ENCODE measurements around the gene CHM. TPM values are rescaled to one million over a fixed set of nuclear protein-coding genes. Genes with fewer than 3 reads are reported as not detected.

The CHM gene
- total and polyA plus RNA-seq, 2 experiments from 2014 or later: 19.0 to 19.1 TPM

- Mint-ChIP-seq H3K27me3 (ENCODE audit: insufficient read depth, low read depth, poor library complexity) (no peaks in the 10 kb centered on the region), H3K4me1 (no peaks in the 10 kb centered on the region), H3K9me3 (no peaks in the 10 kb centered on the region), H3K4me3 (no peak overlapping the region), H3K36me3 (ENCODE audit: low read depth) (no peaks in the 10 kb centered on the region; the same call in 2 of the 3 replicates), H3K27ac (no peak overlapping the region)
- no peaks in the 10 kb centered on the region for H4K20me1 ChIP-seq (replicated peaks; ENCODE audit: insufficient read depth)
- H3K9me2 ChIP-seq (ENCODE audit: insufficient read depth): no peaks in the 10 kb centered on the region
- H3K4me3 ChIP-seq: no peak overlapping the region
- H3K27me3 ChIP-seq (ENCODE audit: insufficient read depth): no peaks in the 10 kb centered on the region
- no peak overlapping the region for H2AFZ ChIP-seq
- H3K4me1 ChIP-seq (ENCODE audit: insufficient read depth): no peaks in the 10 kb centered on the region; the same call in 1 of the 2 replicates
- ATAC-seq (no peak), DNase-seq (ENCODE audit: low spot score) (no peak)
- no peak overlapping the region for H3K4me2 ChIP-seq
- peaks cover 13% of the 10 kb centered on the region for H3K79me2 ChIP-seq (replicated peaks; ENCODE audit: insufficient read depth)
- no peak overlapping the region for H3K27ac ChIP-seq (ENCODE audit: low read depth)
- no peaks in the 10 kb centered on the region for H3F3A ChIP-seq (replicated peaks; ENCODE audit: low read depth)
- H3K36me3 ChIP-seq (ENCODE audit: insufficient read depth): no peaks in the 10 kb centered on the region
- TF ChIP-seq EZH2 (IDR thresholded peaks at IDR 0.05; ENCODE audit: low read depth, unreplicated experiment) (no peak), EZH2phosphoT487 (IDR thresholded peaks at IDR 0.05; ENCODE audit: unreplicated experiment) (no peak), ZNF114 (CRISPR knock-in tag; IDR thresholded peaks at IDR 0.05) (no peak), REST (IDR thresholded peaks at IDR 0.05; ENCODE audit: unreplicated experiment) (no peak), CREB1 (CRISPR knock-in tag; IDR thresholded peaks at IDR 0.05; ENCODE audit: low read depth) (no peak), STAT1 (IDR thresholded peaks at IDR 0.05; ENCODE audit: unreplicated experiment) (no peak), JUNB (IDR thresholded peaks at IDR 0.05; ENCODE audit: unreplicated experiment) (no peak), CTCF (conservative IDR thresholded peaks at IDR 0.05; ENCODE audit: low read depth in 2 of 2) (no peak), ZNF331 (CRISPR knock-in tag; IDR thresholded peaks at IDR 0.05; ENCODE audit: low read depth) (no peak), NANOG (IDR thresholded peaks at IDR 0.05; ENCODE audit: borderline replicate concordance) (no peak), ZNF462 (CRISPR knock-in tag; IDR thresholded peaks at IDR 0.05) (no peak), ETS1 (IDR thresholded peaks at IDR 0.05) (no peak), POLR2AphosphoS5 (IDR thresholded peaks at IDR 0.05; ENCODE audit: low read depth) (no peak)
Measured at GRCh38 chrX:86023811-86024210, 23.5 kb downstream of the CHM start.
